H9 (cell line): Measurements from ENCODE around the gene PDE7B. TPM values are rescaled to one million over a fixed set of nuclear protein-coding genes. Genes with fewer than 3 reads are reported as not detected.

Source experiments
- DNase-seq: peaks from one replicate; pipeline ENCODE4 v3.0.0-alpha.2; 2017
- H2AFZ ChIP-seq: one replicate; pipeline ENCODE4 v1.6.1; 2013; ENCODE audit warnings: mild to moderate bottlenecking, low read length, control low read depth, moderate library complexity
- H2AK5ac ChIP-seq: 2 replicates; pipeline ENCODE4 v1.6.1; 2013; ENCODE audit warnings: low read length, control low read depth, mixed read lengths; ENCODE audit not compliant: insufficient read length
- H2BK120ac ChIP-seq: one replicate; pipeline ENCODE4 v1.6.1; 2013; ENCODE audit warnings: low read depth, mild to moderate bottlenecking, low read length, control low read depth, inconsistent platforms; ENCODE audit not compliant: poor library complexity, severe bottlenecking
- H2BK12ac ChIP-seq: 2 replicates; pipeline ENCODE4 v1.6.1; 2013; ENCODE audit warnings: low read length, control low read depth, mixed read lengths, low read depth; ENCODE audit not compliant: insufficient read length
- H2BK15ac ChIP-seq: 2 replicates; pipeline ENCODE4 v1.6.1; 2013; ENCODE audit warnings: low read depth, low read length, control low read depth
- H2BK20ac ChIP-seq: one replicate; pipeline ENCODE4 v1.6.1; 2013; ENCODE audit warnings: low read depth, mild to moderate bottlenecking, low read length, control low read depth, inconsistent platforms; ENCODE audit not compliant: poor library complexity, severe bottlenecking
- H2BK5ac ChIP-seq: 2 replicates; pipeline ENCODE4 v1.6.1; 2013; ENCODE audit warnings: low read length, control low read depth, mixed read lengths; ENCODE audit not compliant: insufficient read length
- H3K14ac ChIP-seq: 2 replicates; pipeline ENCODE4 v1.6.1; 2013; ENCODE audit warnings: low read length, control low read depth; ENCODE audit not compliant: insufficient read depth
- H3K18ac ChIP-seq: 2 replicates; pipeline ENCODE4 v1.6.1; 2013; ENCODE audit warnings: low read depth, mild to moderate bottlenecking, mixed read lengths, low read length, control low read depth; ENCODE audit not compliant: insufficient read length
- H3K23ac ChIP-seq: 2 replicates; pipeline ENCODE4 v1.6.1; 2013; ENCODE audit warnings: low read length, control low read depth, mixed read lengths, low read depth; ENCODE audit not compliant: insufficient read length
- H3K23me2 ChIP-seq: 2 replicates; pipeline ENCODE4 v1.6.1; 2013; ENCODE audit warnings: low read depth, mild to moderate bottlenecking, mixed read lengths, low read length, control low read depth; ENCODE audit not compliant: insufficient read length, poor library complexity, severe bottlenecking
- H3K27ac ChIP-seq: 2 replicates; pipeline ENCODE4 v1.5.1; 2013; ENCODE audit warnings: low read length, control low read depth, mixed read lengths, low read depth; ENCODE audit not compliant: insufficient read length
- H3K27me3 ChIP-seq: 2 replicates; pipeline ENCODE4 v1.6.1; 2013; ENCODE audit warnings: low read length, control low read depth, inconsistent platforms; ENCODE audit not compliant: insufficient read depth
- H3K4ac ChIP-seq: 2 replicates; pipeline ENCODE4 v1.6.1; 2013; ENCODE audit warnings: low read depth, mild to moderate bottlenecking, control low read depth, inconsistent platforms, low read length, moderate library complexity
- H3K4me1 ChIP-seq: 2 replicates; pipeline ENCODE4 v1.6.1; 2013; ENCODE audit warnings: low read length, control low read depth, inconsistent platforms; ENCODE audit not compliant: insufficient read depth
- H3K4me2 ChIP-seq: 2 replicates; pipeline ENCODE4 v1.6.1; 2013; ENCODE audit warnings: low read length, control low read depth, mixed read lengths; ENCODE audit not compliant: insufficient read length, insufficient read depth
- H3K56ac ChIP-seq: 2 replicates; pipeline ENCODE4 v1.6.1; 2013; ENCODE audit warnings: low read depth, mild to moderate bottlenecking, mixed read lengths, low read length, control low read depth; ENCODE audit not compliant: insufficient read length
- H3K79me1 ChIP-seq: 2 replicates; pipeline ENCODE4 v1.6.1; 2013; ENCODE audit warnings: low read depth, mild to moderate bottlenecking, moderate library complexity, low read length, control low read depth, inconsistent platforms; ENCODE audit not compliant: insufficient read depth, poor library complexity, severe bottlenecking
- H3K79me2 ChIP-seq: 2 replicates; pipeline ENCODE4 v1.6.1; 2013; ENCODE audit warnings: low read length, control low read depth, inconsistent platforms; ENCODE audit not compliant: insufficient read depth
- H3K9ac ChIP-seq: 2 replicates; pipeline ENCODE4 v1.6.1; 2013; ENCODE audit warnings: low read length, control low read depth, mixed read lengths; ENCODE audit not compliant: insufficient read length; ENCODE audit errors: extremely low read depth
- H3K9me3 ChIP-seq: one replicate; pipeline ENCODE4 v1.6.1; 2013; ENCODE audit warnings: low read depth, low read length, inconsistent platforms; ENCODE audit not compliant: control insufficient read depth
- H3T11ph ChIP-seq: one replicate; pipeline ENCODE4 v1.6.1; 2013; ENCODE audit warnings: mild to moderate bottlenecking, low read length, control low read depth, inconsistent platforms
- H4K20me1 ChIP-seq: one replicate; pipeline ENCODE4 v1.6.1; 2013; ENCODE audit not compliant: control insufficient read depth, insufficient read length, insufficient read depth
- H4K5ac ChIP-seq: 2 replicates; pipeline ENCODE4 v1.6.1; 2013; ENCODE audit warnings: low read depth, mild to moderate bottlenecking, mixed read lengths, low read length, control low read depth; ENCODE audit not compliant: insufficient read length
- H4K8ac ChIP-seq: replicated peaks from 2 replicates; pipeline ENCODE4 v1.6.1; 2013; ENCODE audit warnings: low read length, control low read depth, mixed read lengths, low read depth; ENCODE audit not compliant: insufficient read length
- H4K91ac ChIP-seq: 2 replicates; pipeline ENCODE4 v1.6.1; 2013; ENCODE audit warnings: low read depth, mild to moderate bottlenecking, moderate library complexity, mixed read lengths, low read length, control low read depth; ENCODE audit not compliant: insufficient read length
- H3K27ac Mint-ChIP-seq, 3 experiments: 2 replicates in 2 of 3; 3 replicates in 1 of 3; pipeline ENCODE4 v1.8.0; 2020 to 2021; ENCODE audit warnings: mixed read lengths in 3 of 3, mild to moderate bottlenecking in 1 of 3, moderate library complexity in 1 of 3
- H3K27me3 Mint-ChIP-seq: 2 replicates; pipeline ENCODE4 v1.8.0; 2021; ENCODE audit warnings: low read depth, mild to moderate bottlenecking, moderate library complexity, mixed read lengths
- H3K36me3 Mint-ChIP-seq, 3 experiments: 2 replicates in 2 of 3; 3 replicates in 1 of 3; pipeline ENCODE4 v1.8.0; 2020 to 2021; ENCODE audit warnings: low read depth in 3 of 3, mixed read lengths in 3 of 3; ENCODE audit not compliant: insufficient read depth in 1 of 3
- H3K4me1 Mint-ChIP-seq, 2 experiments: 2 replicates each; pipeline ENCODE4 v1.8.0; 2020; ENCODE audit warnings: mixed read lengths in 2 of 2
- H3K4me3 Mint-ChIP-seq, 2 experiments: 2 replicates in 1 of 2; 3 replicates in 1 of 2; pipeline ENCODE4 v1.8.0; 2020 to 2021; ENCODE audit warnings: mild to moderate bottlenecking in 2 of 2, mixed read lengths in 2 of 2, moderate library complexity in 1 of 2
- H3K9me3 Mint-ChIP-seq, 2 experiments: 2 replicates in 1 of 2; 3 replicates in 1 of 2; pipeline ENCODE4 v1.8.0; 2020; ENCODE audit warnings: mild to moderate bottlenecking in 2 of 2, mixed read lengths in 2 of 2, moderate library complexity in 1 of 2
- CTCF ChIP-seq: fragments of 200-600 bp; sonication (generic); conservative IDR thresholded peaks from 3 replicates; pipeline ENCODE4 v1.8.0; 2021; ENCODE audit warnings: antibody characterized with exemption, mild to moderate bottlenecking
- WGBS: extraction: QIAGEN DNeasy Blood & Tissue Kit; methylation state at CpG from one replicate; pipeline ENCODE4 v1.1.7; 2013; ENCODE audit warnings: missing lambda C conversion rate, low lambda C conversion rate, mixed read lengths; ENCODE audit not compliant: insufficient read length; ENCODE audit errors: extremely low coverage; 5-methylcytosine and 5-hydroxymethylcytosine counted together
- total RNA-seq: library from RNA; stranded (reverse); gene quantifications from 2 replicates; pipeline ENCODE4 v1.2.1, GENCODE V29; 2021

PDE7B gene
- total RNA-seq, 1 experiment from 2014 or later, result not detected

DNA sequence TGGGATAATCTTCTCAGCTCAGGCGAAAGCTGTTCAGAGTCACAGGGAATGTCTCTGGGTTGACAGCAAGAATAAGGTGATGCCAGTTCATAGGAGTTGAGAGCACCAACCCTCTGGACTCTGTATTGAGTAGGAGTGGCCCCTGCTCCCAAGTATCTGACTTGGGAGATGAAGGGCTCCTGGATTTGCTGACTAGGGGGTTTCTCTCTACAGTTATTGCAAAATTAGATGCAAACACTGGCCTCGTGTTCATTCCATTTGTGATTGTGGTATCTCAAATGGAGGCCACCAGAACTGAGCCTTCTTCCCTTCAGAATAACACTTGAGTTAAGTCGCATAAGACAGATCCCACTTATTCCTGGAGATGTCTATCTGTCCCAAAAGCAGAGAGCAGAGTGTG, 135.7 kb downstream of the PDE7B start:
- Histone ChIP-seq H3K14ac (no peak overlapping the region), H3K18ac (no peak overlapping the region), H3K56ac (no peak overlapping the region), H3K9me3 (no peaks in the 10 kb centered on the region), H3K23ac (no peak overlapping the region), H3K23me2 (no peaks in the 10 kb centered on the region), H2AK5ac (no peak overlapping the region), H2BK5ac (no peak overlapping the region), H3K27ac (no peak overlapping the region), H3K4me1 (no peaks in the 10 kb centered on the region), H3K4ac (no peak overlapping the region), H2AFZ (no peak overlapping the region), H2BK20ac (no peak overlapping the region), H4K20me1 (no peaks in the 10 kb centered on the region), H3K79me2 (no peaks in the 10 kb centered on the region; the same call in 1 of the 2 replicates), H3K79me1 (no peaks in the 10 kb centered on the region), H3K9ac (no peak overlapping the region), H4K5ac (no peak overlapping the region), H2BK12ac (no peak overlapping the region), H3K27me3 (no peaks in the 10 kb centered on the region; the same call in 1 of the 2 replicates), H2BK120ac (no peak overlapping the region), H3T11ph (no peak overlapping the region), H4K91ac (no peak overlapping the region), H3K4me2 (no peak overlapping the region), H4K8ac (no peak overlapping the region), H2BK15ac (no peak overlapping the region)
- H3K27ac Mint-ChIP-seq, result no peak overlapping the region
- TF ChIP-seq CTCF, result no peak
- H3K27me3 Mint-ChIP-seq, result no peaks in the 10 kb centered on the region; the same call in 1 of the 2 replicates
- H3K36me3 Mint-ChIP-seq, result no peaks in the 10 kb centered on the region
- no peaks in the 10 kb centered on the region for H3K4me1 Mint-ChIP-seq
- no peak overlapping the region for H3K4me3 Mint-ChIP-seq
- no peaks in the 10 kb centered on the region for H3K9me3 Mint-ChIP-seq
- DNase-seq, result no peak
- WGBS, result no CpG with 5 or more reads among the region's 3 CpGs
